Lung (tissue), 12 donors: ENCODE data around the gene MBP. TPM values are rescaled to one million over a fixed set of nuclear protein-coding genes. Genes with fewer than 3 reads are reported as not detected.

ENCODE experiments used
- ATAC-seq: fragments of 200-7000 bp; cut with Tn5 transposase; one replicate; pipeline ENCODE4 v1.9.1; 2020; ENCODE audit warnings: moderate number of reproducible peaks; ENCODE audit not compliant: insufficient read depth, low FRiP score
- DNase-seq, 3 donors: peaks; one replicate each; pipeline ENCODE4 v3.0.0-alpha.2; 2013 to 2017
- H3K27ac ChIP-seq, 2 donors: one replicate each; pipeline ENCODE4 v1.5.1; 2013; ENCODE audit warnings: mild to moderate bottlenecking in 2 of 2, moderate library complexity in 2 of 2, control low read depth in 1 of 2, inconsistent platforms in 1 of 2, low read depth in 1 of 2, low read length in 1 of 2
- H3K27me3 ChIP-seq, 3 donors: one replicate each; pipeline ENCODE4 v1.5.1; 2013; ENCODE audit warnings: low read length in 2 of 3; ENCODE audit not compliant: control insufficient read depth in 3 of 3, insufficient read depth in 3 of 3
- H3K36me3 ChIP-seq, 4 donors: one replicate each; pipeline ENCODE4 v1.5.1; 2013; ENCODE audit warnings: low read length in 4 of 4, mild to moderate bottlenecking in 1 of 4, moderate library complexity in 1 of 4; ENCODE audit not compliant: control insufficient read depth in 4 of 4, insufficient read depth in 4 of 4
- H3K4me1 ChIP-seq, 5 donors: one replicate each; pipeline ENCODE4 v1.5.1; 2013; ENCODE audit warnings: low read length in 5 of 5, mild to moderate bottlenecking in 2 of 5, moderate library complexity in 1 of 5; ENCODE audit not compliant: control insufficient read depth in 5 of 5, insufficient read depth in 5 of 5
- H3K4me3 ChIP-seq: one replicate; pipeline ENCODE4 v1.5.1; 2013; ENCODE audit warnings: mild to moderate bottlenecking, control low read depth, moderate library complexity
- H3K9ac ChIP-seq, 2 donors: one replicate each; pipeline ENCODE4 v1.5.1; 2013; ENCODE audit warnings: low read length in 2 of 2, control low read depth in 1 of 2; ENCODE audit not compliant: insufficient read depth in 1 of 2
- H3K9me3 ChIP-seq, 4 donors: one replicate each; pipeline ENCODE4 v1.5.1; 2013; ENCODE audit warnings: low read length in 3 of 4, mild to moderate bottlenecking in 1 of 4, moderate library complexity in 1 of 4; ENCODE audit not compliant: control insufficient read depth in 4 of 4, insufficient read depth in 3 of 4
- CTCF ChIP-seq: IDR thresholded peaks from 2 replicates; pipeline ENCODE4 v1.5.1; 2012; ENCODE audit warnings: mild to moderate bottlenecking; ENCODE audit errors: control extremely low read depth, extremely low read depth
- WGBS, 2 donors: extraction: QIAGEN DNeasy Blood & Tissue Kit; methylation state at CpG; one replicate each; pipeline ENCODE4 v1.1.7; 2013; 5-methylcytosine and 5-hydroxymethylcytosine counted together
- polyA plus RNA-seq, 2 donors: library from polyadenylated mRNA; stranded (reverse); fragments of 200-250 nt; gene quantifications; one replicate each; pipeline ENCODE4 v1.2.1, GENCODE V29; 2013
- total RNA-seq, 2 donors: library from RNA; depleted of rRNA in 1 of 2; stranded (reverse); fragments of >200 nt in 1 of 2; gene quantifications; one replicate each; pipeline ENCODE4 v1.2.1, GENCODE V29; 2014 to 2021
- donor health status: control.
- donor health status: control.
- donor health status: Bipolar disorder and iron deficiency.
- donor health status: healthy.
- donor health status: DM: yes; HTN: yes; CAD: no.

Gene MBP
- total and polyA plus RNA-seq, 4 donors: 15.6 to 64.1 (median 30.9) TPM

DNA sequence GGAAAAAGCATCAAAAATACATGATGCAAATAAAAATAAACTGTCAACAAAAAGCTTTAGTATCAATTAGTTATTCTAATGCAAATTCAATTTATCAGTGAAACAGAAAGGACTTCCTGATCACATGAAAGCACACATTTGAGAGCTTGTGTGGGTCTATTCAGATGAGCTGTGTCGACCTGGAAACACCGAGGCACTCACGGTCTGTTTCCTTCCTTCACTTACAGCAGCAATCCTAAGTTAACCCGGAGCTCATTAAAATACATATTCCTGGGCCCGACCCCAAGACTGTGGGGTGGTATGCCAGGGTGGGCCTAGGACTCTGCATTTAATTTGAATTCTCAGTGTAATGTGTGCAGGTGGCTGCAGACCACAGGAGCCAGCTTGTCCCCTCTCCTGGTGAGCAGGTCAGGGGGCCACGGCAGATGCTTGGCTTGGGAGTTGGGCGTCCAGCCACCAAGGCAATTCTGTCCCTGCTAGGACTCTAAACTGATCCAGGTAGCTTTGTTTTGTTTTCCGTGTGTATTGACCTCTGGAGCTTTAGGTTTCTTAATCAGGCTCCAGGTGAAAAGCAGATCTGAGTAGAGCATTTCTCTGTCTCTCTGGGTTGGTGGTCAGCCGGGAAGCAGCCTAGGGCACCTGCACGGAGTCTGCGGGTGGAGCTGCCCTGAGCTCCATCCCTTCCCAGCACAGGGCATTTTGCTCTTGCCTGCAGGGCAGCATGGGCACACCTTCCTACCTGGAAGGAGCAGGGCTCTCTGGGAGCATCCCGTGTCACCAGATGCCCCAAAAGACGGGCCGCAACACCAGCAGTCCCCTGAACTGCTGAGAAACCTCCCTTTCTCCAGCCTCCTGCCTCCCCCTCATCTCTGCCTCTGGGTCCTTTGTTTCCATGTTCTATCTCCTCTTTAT, 9.0 kb downstream of the MBP start:
- peaks cover 0 to 15% (median 8%) of the 10 kb centered on the region in 3 donors for H3K27me3 ChIP-seq
- peaks cover 0 to 2% (median 0%) of the 10 kb centered on the region in 4 donors for H3K36me3 ChIP-seq
- no peak overlapping the region for H3K4me3 ChIP-seq
- no peak for DNase-seq
- H3K27ac ChIP-seq: no peak overlapping the region
- no peak for ATAC-seq
- no peak for TF ChIP-seq CTCF
- no peaks in the 10 kb centered on the region for H3K9me3 ChIP-seq
- H3K4me1 ChIP-seq: peaks cover 0 to 8% (median 0%) of the 10 kb centered on the region in 5 donors
- whole genome bisulfite sequencing, 2 donors: 74 to 81% methylated on average over 14 of the region's 14 CpGs
- no peak overlapping the region for H3K9ac ChIP-seq

- Histone ChIP-seq H3K27ac (no peak overlapping the region), H3K4me3 (no peak overlapping the region), H3K9ac (no peak overlapping the region), H3K36me3 (peaks cover 0 to 2% (median 0%) of the 10 kb centered on the region in 4 donors), H3K27me3 (peaks cover 0 to 2% (median 0%) of the 10 kb centered on the region in 3 donors), H3K9me3 (no peaks in the 10 kb centered on the region), H3K4me1 (peaks cover 0 to 11% (median 0%) of the 10 kb centered on the region in 5 donors)
- 86% methylated on average over 3 of the region's 3 CpGs for WGBS, 2 donors
- DNase-seq (no peak), ATAC-seq (no peak)
- TF ChIP-seq CTCF: no peak
Measured at GRCh38 chr18:77121523-77121922, 11.1 kb downstream of the MBP start.

DNA sequence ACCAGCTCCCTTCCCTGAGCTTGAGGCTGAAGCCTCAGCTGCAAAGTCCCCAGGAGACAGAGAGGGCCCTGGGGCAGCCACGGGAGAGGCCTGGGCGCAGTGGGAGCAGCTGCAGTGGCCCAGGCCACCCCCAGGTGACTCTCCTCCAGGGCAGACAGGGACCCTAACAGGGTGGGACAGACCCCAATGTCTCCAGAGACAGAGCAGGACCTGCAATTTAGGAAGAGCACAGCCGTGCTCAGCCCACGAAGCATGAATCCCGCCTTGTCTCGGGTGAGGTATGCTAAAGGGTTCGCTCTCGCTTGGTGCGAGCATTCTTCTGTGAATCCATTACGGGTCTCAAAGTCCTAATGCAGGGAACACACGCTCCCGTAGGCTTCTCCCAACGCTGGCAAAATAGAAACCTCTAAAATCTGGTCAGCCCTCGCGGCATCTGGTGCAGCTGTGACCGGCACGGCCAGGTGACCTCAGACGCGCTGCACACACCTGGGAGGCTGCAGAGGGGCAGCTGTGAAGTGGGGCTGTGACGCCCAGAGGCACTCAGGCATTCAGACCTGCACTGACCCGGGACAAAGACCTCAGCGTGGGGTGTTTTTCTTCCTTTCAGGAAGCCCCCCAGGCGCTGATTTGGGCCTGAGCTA, 12.6 kb downstream of the MBP start:
- H3K4me3 ChIP-seq: no peak overlapping the region
- H3K4me1 ChIP-seq: peaks cover 0 to 12% (median 0%) of the 10 kb centered on the region in 5 donors
- no peak for TF ChIP-seq CTCF
- no peak overlapping the region for H3K9ac ChIP-seq
- H3K27ac ChIP-seq: no peak overlapping the region
- no peaks in the 10 kb centered on the region for H3K27me3 ChIP-seq
- ATAC-seq (no peak), DNase-seq (no peak)
- H3K36me3 ChIP-seq: peaks cover 0 to 2% (median 0%) of the 10 kb centered on the region in 4 donors
- no peaks in the 10 kb centered on the region for H3K9me3 ChIP-seq
- 95 to 96% methylated on average over 23 of the region's 23 CpGs for WGBS, 2 donors
